Measurements from ENCODE around the gene ADGB.

DNA sequence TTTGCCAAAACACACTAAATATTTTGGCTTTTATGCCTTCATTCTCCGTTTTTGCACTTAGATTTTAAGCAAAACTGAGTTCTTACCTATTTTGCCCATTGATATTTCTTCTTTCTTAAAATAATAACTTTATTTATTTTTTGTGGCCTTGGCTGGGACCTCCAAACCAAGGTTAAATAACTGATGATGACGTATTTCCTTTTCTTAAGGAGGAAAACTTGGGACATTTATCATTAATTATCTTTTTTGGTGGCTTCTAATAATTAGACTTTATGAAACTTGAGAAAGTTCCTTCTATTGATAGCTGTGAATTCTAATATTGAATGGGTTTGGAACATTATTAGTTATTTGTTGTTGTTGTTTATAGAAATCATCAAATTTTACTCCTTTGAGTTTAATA lies 154.5 kb downstream of the ADGB start:
- no peak for TF ChIP-seq FOSL1 (IDR thresholded peaks at IDR 0.05; ENCODE audit: low read depth)
- no peak for TF ChIP-seq CTCF (IDR thresholded peaks at IDR 0.05 in 2 of 3, conservative IDR thresholded peaks at IDR 0.05 in 1 of 3; ENCODE audit: borderline replicate concordance in 1 of 3, insufficient read depth in 1 of 3, low read depth in 2 of 3, low read length in 2 of 3)
- TF ChIP-seq, protein P1, sequence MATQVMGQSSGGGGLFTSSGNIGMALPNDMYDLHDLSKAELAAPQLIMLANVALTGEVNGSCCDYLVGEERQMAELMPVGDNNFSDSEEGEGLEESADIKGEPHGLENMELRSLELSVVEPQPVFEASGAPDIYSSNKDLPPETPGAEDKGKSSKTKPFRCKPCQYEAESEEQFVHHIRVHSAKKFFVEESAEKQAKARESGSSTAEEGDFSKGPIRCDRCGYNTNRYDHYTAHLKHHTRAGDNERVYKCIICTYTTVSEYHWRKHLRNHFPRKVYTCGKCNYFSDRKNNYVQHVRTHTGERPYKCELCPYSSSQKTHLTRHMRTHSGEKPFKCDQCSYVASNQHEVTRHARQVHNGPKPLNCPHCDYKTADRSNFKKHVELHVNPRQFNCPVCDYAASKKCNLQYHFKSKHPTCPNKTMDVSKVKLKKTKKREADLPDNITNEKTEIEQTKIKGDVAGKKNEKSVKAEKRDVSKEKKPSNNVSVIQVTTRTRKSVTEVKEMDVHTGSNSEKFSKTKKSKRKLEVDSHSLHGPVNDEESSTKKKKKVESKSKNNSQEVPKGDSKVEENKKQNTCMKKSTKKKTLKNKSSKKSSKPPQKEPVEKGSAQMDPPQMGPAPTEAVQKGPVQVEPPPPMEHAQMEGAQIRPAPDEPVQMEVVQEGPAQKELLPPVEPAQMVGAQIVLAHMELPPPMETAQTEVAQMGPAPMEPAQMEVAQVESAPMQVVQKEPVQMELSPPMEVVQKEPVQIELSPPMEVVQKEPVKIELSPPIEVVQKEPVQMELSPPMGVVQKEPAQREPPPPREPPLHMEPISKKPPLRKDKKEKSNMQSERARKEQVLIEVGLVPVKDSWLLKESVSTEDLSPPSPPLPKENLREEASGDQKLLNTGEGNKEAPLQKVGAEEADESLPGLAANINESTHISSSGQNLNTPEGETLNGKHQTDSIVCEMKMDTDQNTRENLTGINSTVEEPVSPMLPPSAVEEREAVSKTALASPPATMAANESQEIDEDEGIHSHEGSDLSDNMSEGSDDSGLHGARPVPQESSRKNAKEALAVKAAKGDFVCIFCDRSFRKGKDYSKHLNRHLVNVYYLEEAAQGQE (IDR thresholded peaks at IDR 0.05; ENCODE audit: low read depth): no peak
- TF ChIP-seq POLR2A (IDR thresholded peaks at IDR 0.05; ENCODE audit: borderline replicate concordance, extremely low read depth, insufficient read depth, insufficient read length): no peak

Data from HCT116 (cell line).